WERI-Rb-1 (cell line): Measurements from ENCODE around the gene OR14A2.
"Not testable (repeated sequence)": the region's sequence is repeated elsewhere in the genome, so short reads cannot be mapped to it uniquely, and the experiment has no call there.

Experiments
- DNase-seq: peaks from one replicate; pipeline ENCODE4 v3.0.0-alpha.2; 2020
- H3K27ac ChIP-seq: fragments of 250-450 bp; sonication (Bioruptor Pico); 2 replicates; pipeline ENCODE4 v1.5.1; 2020; ENCODE audit warnings: mild to moderate bottlenecking, moderate library complexity
- H3K27me3 ChIP-seq: fragments of 250-450 bp; sonication (Bioruptor Pico); 2 replicates; pipeline ENCODE4 v1.5.1; 2021; ENCODE audit warnings: mild to moderate bottlenecking, low read depth, moderate library complexity; ENCODE audit not compliant: insufficient read depth, severe bottlenecking
- H3K36me3 ChIP-seq: fragments of 250-450 bp; sonication (Bioruptor Pico); 2 replicates; pipeline ENCODE4 v1.5.1; 2020; ENCODE audit warnings: mild to moderate bottlenecking, moderate library complexity
- H3K4me3 ChIP-seq: 2 replicates; pipeline ENCODE4 v1.5.1; 2011; ENCODE audit warnings: low read depth, mild to moderate bottlenecking, control low read depth, low read length
- H3K9me3 ChIP-seq: fragments of 250-450 bp; sonication (Bioruptor Pico); 2 replicates; pipeline ENCODE4 v1.5.1; 2021; ENCODE audit warnings: mild to moderate bottlenecking, moderate library complexity; ENCODE audit not compliant: severe bottlenecking
- CTCF ChIP-seq: IDR thresholded peaks from 2 replicates; pipeline ENCODE4 v1.5.1; 2011; ENCODE audit warnings: low read depth, mild to moderate bottlenecking, control low read depth, inconsistent platforms, low read length

Gene OR14A2

GRCh38 chr1:247747616-247748015, 325 bp downstream of the OR14A2 start:
- no peak for DNase-seq

GRCh38 chr1:247746391-247746935, 1.5 kb downstream of the OR14A2 start:
- Histone ChIP-seq H3K27me3 (peaks cover 19% of the 10 kb centered on the region), H3K36me3 (no peaks in the 10 kb centered on the region), H3K27ac (no peak overlapping the region), H3K9me3 (peaks cover 12% of the 10 kb centered on the region), H3K4me3 (no peak overlapping the region)
- no peak for TF ChIP-seq CTCF
- DNase-seq = no peak

More at GRCh38 chr1:247747616-247748015, 325 bp downstream of the OR14A2 start:
- no peaks in the 10 kb centered on the region for H3K36me3 ChIP-seq
- no peak for TF ChIP-seq CTCF
- H3K9me3 ChIP-seq = peaks cover 12% of the 10 kb centered on the region
- no peak overlapping the region for H3K27ac ChIP-seq
- no peak overlapping the region for H3K4me3 ChIP-seq
- peaks cover 19% of the 10 kb centered on the region for H3K27me3 ChIP-seq

GRCh38 chr1:247742215-247742760, 5.7 kb downstream of the OR14A2 start:
- H3K27me3 ChIP-seq = peaks cover 32% of the 10 kb centered on the region
- H3K9me3 ChIP-seq, DNase-seq, H3K27ac ChIP-seq, H3K36me3 ChIP-seq, H3K4me3 ChIP-seq: not testable (repeated sequence)

- peaks cover 29% of the 10 kb centered on the region for H3K27me3 ChIP-seq
- no peak for TF ChIP-seq CTCF
- H3K4me3 ChIP-seq = no peak overlapping the region
- H3K27ac ChIP-seq = no peak overlapping the region
- DNase-seq = no peak
- H3K36me3 ChIP-seq = no peaks in the 10 kb centered on the region
- no peaks in the 10 kb centered on the region for H3K9me3 ChIP-seq
These were observed 6.2 kb downstream of the OR14A2 start for GRCh38 chr1:247741756-247742155.

- Histone ChIP-seq H3K27ac (no peak overlapping the region), H3K4me3 (no peak overlapping the region), H3K36me3 (no peaks in the 10 kb centered on the region), H3K27me3 (peaks cover 23% of the 10 kb centered on the region), H3K9me3 (no peaks in the 10 kb centered on the region)
- no peak for TF ChIP-seq CTCF
- no peak for DNase-seq
These were observed 7.2 kb downstream of the OR14A2 start for GRCh38 chr1:247740721-247741120.

GRCh38 chr1:247738315-247738714, 9.6 kb downstream of the OR14A2 start, which contains the start of gene OR14K1:
Gene OR14K1, plus strand, starts transcription at chr1:247738615. Its CDS starts 0 bp downstream, at chr1:247738615.
- no peaks in the 10 kb centered on the region for H3K36me3 ChIP-seq
- no peak for TF ChIP-seq CTCF
- no peak within 1 kb of the TSS for H3K4me3 ChIP-seq
- DNase-seq = no peak
- no peak within 1 kb of the TSS for H3K27ac ChIP-seq
- peaks cover 31% of the 10 kb centered on the region for H3K27me3 ChIP-seq
- H3K9me3 ChIP-seq = no peaks in the 10 kb centered on the region
